Measurements from ENCODE around the gene PABPC3. TPM values are rescaled to one million over a fixed set of nuclear protein-coding genes. Genes with fewer than 3 reads are reported as not detected.

PABPC3 gene
- total and polyA plus RNA-seq, 5 experiments from 2014 or later = 0.07 to 1.1 (median 0.16) TPM

- Mint-ChIP-seq H3K27ac (no peak overlapping the region), H3K27me3 (peaks cover 22 to 63% (median 41%) of the 10 kb centered on the region in 5 donors), H3K4me3 (no peak overlapping the region), H3K9me3 (peaks cover 0 to 3% (median 0%) of the 10 kb centered on the region in 9 donors), H3K4me1 (peaks cover 0 to 2% (median 0%) of the 10 kb centered on the region in 4 donors), H3K36me3 (no peaks in the 10 kb centered on the region)
- ATAC-seq (no peak), DNase-seq (no peak)
- POLR2A ChIA-PET = no interaction called here
Measured at GRCh38 chr13:25069911-25070310, 26.0 kb upstream of the PABPC3 start.

DNA sequence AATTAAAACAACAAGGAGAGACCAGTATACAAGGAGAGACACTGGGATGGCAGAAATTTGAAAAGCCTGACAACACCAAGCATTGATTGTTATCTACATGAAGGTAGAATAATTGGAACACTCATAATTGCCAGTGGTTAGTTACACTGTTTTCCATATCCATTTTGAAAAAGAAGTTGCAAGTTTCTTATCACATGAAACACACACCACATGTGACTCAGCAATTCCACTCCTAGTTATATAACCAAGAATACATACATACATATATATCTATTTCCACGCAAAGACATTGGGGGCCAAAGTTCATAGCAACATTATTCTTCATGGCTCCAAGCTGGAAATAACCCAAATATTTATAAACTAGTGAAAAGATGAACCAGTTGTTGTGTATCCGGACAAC lies 15.2 kb upstream of the PABPC3 start:
- ATAC-seq = no peak
- POLR2A ChIA-PET = no interaction called here
- no peaks in the 10 kb centered on the region for H3K36me3 Mint-ChIP-seq

DNA sequence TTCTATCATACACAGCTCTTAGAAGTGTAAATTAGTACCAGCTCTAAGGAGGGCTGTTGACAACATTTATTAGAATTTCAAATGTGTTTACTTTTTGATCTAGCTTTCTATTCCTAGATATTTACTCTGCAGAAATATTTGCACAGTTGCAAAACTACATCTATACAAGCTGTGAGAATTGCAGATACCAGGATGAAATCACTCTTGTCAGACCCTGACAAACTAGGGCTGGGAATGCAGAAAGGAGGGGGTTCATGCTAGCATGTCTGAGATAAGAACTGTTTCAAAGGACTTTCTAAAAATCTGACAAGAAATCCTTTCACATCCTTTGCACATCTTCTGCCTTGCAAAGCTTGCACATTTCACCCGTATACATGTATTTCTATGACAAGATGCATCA lies 11.8 kb upstream of the PABPC3 start:
- DNase-seq (no peak), ATAC-seq (no peak)
- H3K36me3 Mint-ChIP-seq = no peaks in the 10 kb centered on the region
- H3K4me3 Mint-ChIP-seq = no peak overlapping the region
- POLR2A ChIA-PET = no interaction called here
- no peak overlapping the region for H3K27ac Mint-ChIP-seq
- no peaks in the 10 kb centered on the region for H3K4me1 Mint-ChIP-seq
- H3K27me3 Mint-ChIP-seq = peaks cover 3 to 11% (median 5%) of the 10 kb centered on the region in 5 donors
- peaks cover 0 to 3% (median 0%) of the 10 kb centered on the region in 9 donors for H3K9me3 Mint-ChIP-seq

More for the DNA sequence above, 15.2 kb upstream of the PABPC3 start:
- Mint-ChIP-seq H3K4me1 (no peaks in the 10 kb centered on the region), H3K4me3 (no peak overlapping the region), H3K27ac (no peak overlapping the region), H3K27me3 (peaks cover 3 to 9% (median 7%) of the 10 kb centered on the region in 5 donors), H3K9me3 (peaks cover 0 to 2% (median 0%) of the 10 kb centered on the region in 9 donors)
- DNase-seq = no peak

DNA sequence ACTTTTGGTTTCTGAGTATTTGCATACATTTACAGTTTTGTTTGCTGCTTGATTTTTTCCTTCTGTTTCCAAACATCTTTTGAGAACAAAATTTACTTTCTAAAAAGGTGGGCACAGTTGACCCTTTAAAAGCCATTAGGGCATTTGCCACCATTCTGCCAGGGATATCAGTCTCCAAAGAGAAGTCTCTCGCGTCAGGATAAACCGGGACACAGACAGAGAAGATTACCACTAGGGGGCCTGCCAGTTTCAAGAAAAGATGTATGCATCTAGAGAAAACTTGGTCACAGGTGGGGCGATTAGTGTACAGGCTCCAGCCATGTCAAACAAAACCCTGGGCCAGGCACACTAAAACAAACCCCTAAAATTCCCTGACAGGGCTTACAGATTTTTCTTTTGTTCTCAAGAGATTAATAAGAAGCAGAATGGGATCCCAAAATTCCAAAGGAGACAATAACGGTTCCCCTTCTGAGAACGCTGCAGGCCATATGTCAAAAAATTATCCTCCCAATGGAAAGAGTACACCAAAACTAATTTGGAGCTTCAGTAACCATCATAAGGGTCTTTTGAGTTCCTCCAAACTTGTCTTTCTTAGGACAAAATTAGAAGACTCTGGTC lies 10.7 kb upstream of the PABPC3 start:
- Mint-ChIP-seq H3K4me1 (no peaks in the 10 kb centered on the region), H3K4me3 (no peak overlapping the region), H3K27me3 (peaks cover 3 to 14% (median 9%) of the 10 kb centered on the region in 5 donors), H3K36me3 (no peaks in the 10 kb centered on the region), H3K9me3 (peaks cover 0 to 3% (median 0%) of the 10 kb centered on the region in 9 donors), H3K27ac (no peak overlapping the region)
- DNase-seq (peak in 1 of 10 donors; percentile 4), ATAC-seq (no peak)
- POLR2A ChIA-PET = no interaction called here

DNA sequence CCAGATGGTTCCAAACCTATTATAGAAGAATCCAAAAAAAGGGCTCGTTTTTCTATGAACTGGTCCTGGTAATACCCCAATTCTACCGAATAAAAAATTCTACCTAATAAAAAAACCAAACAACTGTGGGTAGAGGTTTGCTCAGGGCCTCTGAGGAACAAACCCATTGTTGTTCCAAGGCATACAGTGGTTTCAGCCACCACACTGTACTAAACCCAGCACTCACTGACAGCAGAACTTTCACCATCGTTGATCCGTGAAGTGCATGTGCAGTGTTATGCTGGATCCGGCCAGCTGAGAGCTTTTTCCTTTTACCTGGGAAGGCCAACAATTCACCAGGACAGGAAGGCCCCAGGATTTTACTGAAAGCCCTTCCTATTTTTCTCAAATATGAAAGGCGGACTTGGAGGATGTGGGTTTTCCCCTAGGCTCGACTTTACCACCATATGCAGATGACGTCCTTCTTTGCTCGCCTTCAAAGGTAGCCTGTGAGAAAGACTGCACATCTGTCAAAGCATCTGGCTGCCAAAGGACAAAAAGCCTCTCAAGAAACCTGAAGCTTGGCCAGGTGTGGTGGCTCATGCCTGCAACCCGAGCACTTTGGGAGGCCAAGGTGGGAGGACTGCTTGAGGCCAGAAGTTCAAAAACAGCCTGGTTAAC lies 7.2 kb upstream of the PABPC3 start:
- ATAC-seq (no peak), DNase-seq (no peak)
- Mint-ChIP-seq H3K36me3 (no peaks in the 10 kb centered on the region), H3K4me3 (no peak overlapping the region), H3K27me3 (peaks cover 11 to 24% (median 19%) of the 10 kb centered on the region in 5 donors), H3K9me3 (peaks cover 0 to 3% (median 0%) of the 10 kb centered on the region in 9 donors), H3K4me1 (no peaks in the 10 kb centered on the region), H3K27ac (no peak overlapping the region)
- POLR2A ChIA-PET = no interaction called here

DNA sequence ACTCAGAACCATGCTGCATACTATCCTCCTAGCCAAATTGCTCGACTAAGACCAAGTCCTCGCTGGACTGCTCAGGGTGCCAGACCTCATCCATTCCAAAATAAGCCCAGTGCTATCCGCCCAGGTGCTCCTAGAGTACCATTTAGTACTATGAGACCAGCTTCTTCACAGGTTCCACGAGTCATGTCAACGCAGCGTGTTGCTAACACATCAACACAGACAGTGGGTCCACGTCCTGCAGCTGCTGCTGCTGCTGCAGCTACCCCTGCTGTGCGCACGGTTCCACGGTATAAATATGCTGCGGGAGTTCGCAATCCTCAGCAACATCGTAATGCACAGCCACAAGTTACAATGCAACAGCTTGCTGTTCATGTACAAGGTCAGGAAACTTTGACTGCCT lies 1.5 kb downstream of the PABPC3 start:
- no peak overlapping the region for H3K27ac Mint-ChIP-seq
- ATAC-seq (no peak), DNase-seq (no peak)
- H3K4me1 Mint-ChIP-seq = peaks cover 0 to 6% (median 0%) of the 10 kb centered on the region in 4 donors
- POLR2A ChIA-PET = no interaction called here
- H3K4me3 Mint-ChIP-seq = no peak overlapping the region
- peaks cover 0 to 5% (median 0%) of the 10 kb centered on the region in 3 donors for H3K36me3 Mint-ChIP-seq
- peaks cover 0 to 12% (median 3%) of the 10 kb centered on the region in 9 donors for H3K9me3 Mint-ChIP-seq
- peaks cover 30 to 55% (median 34%) of the 10 kb centered on the region in 5 donors for H3K27me3 Mint-ChIP-seq

GRCh38 chr13:25103711-25104110 lies 7.8 kb downstream of the PABPC3 start:
- no peak for ATAC-seq

DNA sequence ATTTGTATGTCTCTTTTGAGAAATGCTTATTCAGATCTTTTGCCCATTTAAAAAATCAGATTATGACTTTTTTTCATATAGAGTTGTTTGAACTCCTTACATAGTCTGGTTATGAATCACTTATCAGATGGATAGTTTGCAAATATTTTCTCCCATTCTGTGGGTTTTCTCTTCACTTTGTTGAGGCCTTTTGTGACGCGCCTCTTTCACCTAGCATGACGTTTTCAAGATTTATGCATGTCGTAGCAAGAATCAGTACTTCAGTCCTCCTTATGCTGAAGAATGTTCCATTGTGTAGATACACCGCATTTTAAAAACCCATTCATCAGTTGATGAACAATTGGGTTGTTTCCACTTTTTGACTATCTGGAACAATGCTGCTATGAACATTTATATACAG lies 13.4 kb downstream of the PABPC3 start:
- Mint-ChIP-seq H3K36me3 (no peaks in the 10 kb centered on the region), H3K9me3 (peaks cover 0 to 8% (median 0%) of the 10 kb centered on the region in 9 donors), H3K4me3 (no peak overlapping the region), H3K27me3 (peaks cover 5 to 18% (median 7%) of the 10 kb centered on the region in 5 donors), H3K27ac (no peak overlapping the region), H3K4me1 (no peaks in the 10 kb centered on the region)
- DNase-seq (no peak), ATAC-seq (no peak)
- POLR2A ChIA-PET = no interaction called here

More at GRCh38 chr13:25103711-25104110, 7.8 kb downstream of the PABPC3 start:
- H3K27me3 Mint-ChIP-seq = peaks cover 8 to 24% (median 10%) of the 10 kb centered on the region in 5 donors
- no peak overlapping the region for H3K27ac Mint-ChIP-seq
- DNase-seq = no peak
- no peaks in the 10 kb centered on the region for H3K4me1 Mint-ChIP-seq
- POLR2A ChIA-PET = no interaction called here
- peaks cover 0 to 4% (median 0%) of the 10 kb centered on the region in 9 donors for H3K9me3 Mint-ChIP-seq
- H3K36me3 Mint-ChIP-seq = no peaks in the 10 kb centered on the region
- H3K4me3 Mint-ChIP-seq = no peak overlapping the region

GRCh38 chr13:25110956-25111584 lies 15.1 kb downstream of the PABPC3 start:
- Mint-ChIP-seq H3K4me1 (no peaks in the 10 kb centered on the region), H3K9me3 (peaks cover 0 to 8% (median 0%) of the 10 kb centered on the region in 9 donors), H3K27me3 (peaks cover 10 to 21% (median 20%) of the 10 kb centered on the region in 5 donors), H3K27ac (no peak overlapping the region), H3K4me3 (no peak overlapping the region), H3K36me3 (no peaks in the 10 kb centered on the region)
- ATAC-seq (no peak), DNase-seq (no peak)
- POLR2A ChIA-PET = no interaction called here

DNA sequence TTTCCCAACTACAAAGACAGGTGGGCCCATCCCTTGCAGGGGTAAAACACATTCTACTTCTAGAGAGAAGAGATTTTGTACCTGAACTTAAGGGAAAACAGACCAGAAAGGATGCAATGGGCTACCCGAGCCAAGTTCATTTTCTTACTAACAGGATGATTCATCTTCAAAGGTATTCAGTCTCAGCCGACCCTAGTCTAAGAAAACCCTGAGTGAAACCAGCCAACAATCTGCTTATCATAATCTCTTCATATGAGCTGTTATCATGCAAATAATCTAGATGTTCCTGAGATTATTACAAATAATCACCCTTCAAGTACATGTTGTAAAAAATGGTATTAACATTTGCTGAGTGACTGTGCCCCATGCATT lies 15.6 kb downstream of the PABPC3 start:
- ATAC-seq = no peak
- Mint-ChIP-seq H3K27me3 (peaks cover 10 to 26% (median 20%) of the 10 kb centered on the region in 5 donors), H3K36me3 (no peaks in the 10 kb centered on the region), H3K27ac (no peak overlapping the region), H3K4me1 (no peaks in the 10 kb centered on the region), H3K9me3 (peaks cover 0 to 8% (median 0%) of the 10 kb centered on the region in 9 donors), H3K4me3 (no peak overlapping the region)
- POLR2A ChIA-PET = no interaction called here
- DNase-seq = no peak

DNA sequence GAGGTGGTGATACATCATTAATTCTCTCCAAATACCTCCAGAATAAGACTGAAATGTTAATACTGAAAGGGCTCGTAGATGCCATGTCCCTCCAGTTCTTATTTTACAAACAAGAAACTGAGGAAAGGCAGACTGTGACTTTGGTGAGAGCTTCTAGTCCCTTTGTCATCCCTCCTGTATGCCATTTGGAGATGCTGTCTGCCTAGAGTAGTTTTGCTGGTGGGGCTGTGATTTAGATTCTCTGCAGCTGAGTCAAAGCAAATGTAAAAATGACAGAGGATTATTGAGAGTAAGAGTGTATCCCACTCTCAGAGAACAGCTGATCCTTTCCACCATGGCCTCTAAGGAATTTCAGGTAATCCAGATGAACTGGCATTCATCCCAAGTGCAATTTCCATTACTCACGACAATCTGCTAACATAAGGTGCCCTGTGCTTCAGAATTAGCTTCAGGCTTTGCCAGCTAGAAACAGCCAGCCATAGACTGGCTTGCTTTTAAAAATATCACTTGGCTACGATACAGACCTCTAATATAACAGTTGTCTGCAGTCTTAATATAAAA lies 16.8 kb downstream of the PABPC3 start:
- DNase-seq = no peak
- Mint-ChIP-seq H3K36me3 (no peaks in the 10 kb centered on the region), H3K27ac (no peak overlapping the region), H3K27me3 (peaks cover 10 to 38% (median 22%) of the 10 kb centered on the region in 5 donors), H3K9me3 (peaks cover 0 to 8% (median 0%) of the 10 kb centered on the region in 9 donors), H3K4me1 (no peaks in the 10 kb centered on the region), H3K4me3 (no peak overlapping the region)
- POLR2A ChIA-PET = no interaction called here
- ATAC-seq = no peak

DNA sequence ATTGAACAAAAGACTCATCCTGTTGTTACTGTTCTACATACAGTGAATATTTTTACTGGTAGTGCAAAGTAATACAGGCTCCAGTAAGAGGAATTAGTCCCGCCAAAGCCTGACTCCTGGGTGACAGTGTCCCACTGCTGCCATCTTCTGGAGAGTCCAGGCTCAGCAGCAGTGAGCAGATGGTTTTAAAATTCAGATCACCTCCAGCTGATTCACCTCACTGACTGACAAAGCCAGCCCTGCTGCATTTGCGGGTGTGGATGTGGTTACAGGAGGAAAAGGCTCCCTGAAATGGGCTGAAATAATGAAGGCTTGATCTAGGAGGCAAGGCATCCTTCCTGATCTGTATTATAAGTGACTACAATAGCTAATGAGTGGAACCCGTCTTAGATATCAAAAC lies 18.3 kb downstream of the PABPC3 start:
- DNase-seq = peak in 8 of 10 donors; percentile 8 to 52 (median 34)
- Mint-ChIP-seq H3K27ac (no peak overlapping the region), H3K27me3 (peaks cover 10 to 49% (median 27%) of the 10 kb centered on the region in 5 donors), H3K36me3 (no peaks in the 10 kb centered on the region), H3K9me3 (no peaks in the 10 kb centered on the region), H3K4me3 (no peak overlapping the region), H3K4me1 (peaks cover 0 to 2% (median 0%) of the 10 kb centered on the region in 4 donors)
- POLR2A ChIA-PET = no interaction called here
- ATAC-seq = peak; percentile 63 to 75

- Mint-ChIP-seq H3K4me1 (peaks cover 0 to 2% (median 0%) of the 10 kb centered on the region in 4 donors), H3K36me3 (no peaks in the 10 kb centered on the region), H3K27ac (no peak overlapping the region), H3K9me3 (peaks cover 0 to 4% (median 0%) of the 10 kb centered on the region in 9 donors), H3K4me3 (no peak overlapping the region), H3K27me3 (peaks cover 16 to 67% (median 31%) of the 10 kb centered on the region in 5 donors)
- DNase-seq (no peak), ATAC-seq (no peak)
- POLR2A ChIA-PET = no interaction called here
Measured at GRCh38 chr13:25116044-25116443, 20.1 kb downstream of the PABPC3 start.

Data from naive thymus-derived CD8-positive, alpha-beta T cell (primary cell).